Inferior parietal cortex (tissue), 1 donor: Measurements from ENCODE around the gene NPW.

ENCODE experiments used
- DNase-seq: peaks from one replicate; pipeline ENCODE4 v3.0.0-alpha.2; 2016; ENCODE audit errors: extremely low spot score

Gene NPW

DNA sequence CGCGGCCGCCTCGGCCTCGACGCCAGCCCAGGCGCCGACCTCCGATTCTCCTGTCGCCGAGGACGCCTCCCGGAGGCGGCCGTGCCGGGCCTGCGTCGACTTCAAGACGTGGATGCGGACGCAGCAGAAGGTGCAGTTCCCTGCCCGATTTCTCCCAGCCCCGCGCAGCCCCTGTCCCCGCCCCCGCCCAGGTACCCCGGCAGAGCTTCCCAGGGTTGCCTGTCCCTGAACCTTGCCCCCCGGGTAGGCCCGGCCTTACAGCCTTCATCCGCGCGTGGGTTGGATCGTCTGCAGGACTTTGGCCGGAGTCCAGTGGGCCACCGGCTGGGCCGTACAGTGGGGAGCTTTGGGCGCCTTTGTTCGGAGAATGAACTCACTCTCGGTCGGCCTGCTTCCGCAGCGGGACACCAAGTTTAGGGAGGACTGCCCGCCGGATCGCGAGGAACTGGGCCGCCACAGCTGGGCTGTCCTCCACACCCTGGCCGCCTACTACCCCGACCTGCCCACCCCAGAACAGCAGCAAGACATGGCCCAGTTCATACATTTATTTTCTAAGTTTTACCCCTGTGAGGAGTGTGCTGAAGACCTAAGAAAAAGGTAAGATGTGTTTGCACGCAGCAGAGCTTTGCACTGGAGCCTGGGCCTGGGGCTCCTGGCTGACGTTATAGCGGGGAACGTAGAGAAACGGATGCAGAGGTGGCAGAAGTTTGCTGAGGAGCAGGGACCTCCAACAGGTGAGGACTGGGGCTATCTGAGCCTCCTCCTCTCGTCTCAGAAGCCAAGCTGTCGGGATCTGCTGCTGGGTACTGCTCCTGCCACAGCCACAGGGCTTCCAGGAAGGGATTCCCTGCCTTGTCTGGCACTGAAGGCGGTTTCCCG is 35.0 kb upstream of the NPW start:
- DNase-seq: no peak

DNA sequence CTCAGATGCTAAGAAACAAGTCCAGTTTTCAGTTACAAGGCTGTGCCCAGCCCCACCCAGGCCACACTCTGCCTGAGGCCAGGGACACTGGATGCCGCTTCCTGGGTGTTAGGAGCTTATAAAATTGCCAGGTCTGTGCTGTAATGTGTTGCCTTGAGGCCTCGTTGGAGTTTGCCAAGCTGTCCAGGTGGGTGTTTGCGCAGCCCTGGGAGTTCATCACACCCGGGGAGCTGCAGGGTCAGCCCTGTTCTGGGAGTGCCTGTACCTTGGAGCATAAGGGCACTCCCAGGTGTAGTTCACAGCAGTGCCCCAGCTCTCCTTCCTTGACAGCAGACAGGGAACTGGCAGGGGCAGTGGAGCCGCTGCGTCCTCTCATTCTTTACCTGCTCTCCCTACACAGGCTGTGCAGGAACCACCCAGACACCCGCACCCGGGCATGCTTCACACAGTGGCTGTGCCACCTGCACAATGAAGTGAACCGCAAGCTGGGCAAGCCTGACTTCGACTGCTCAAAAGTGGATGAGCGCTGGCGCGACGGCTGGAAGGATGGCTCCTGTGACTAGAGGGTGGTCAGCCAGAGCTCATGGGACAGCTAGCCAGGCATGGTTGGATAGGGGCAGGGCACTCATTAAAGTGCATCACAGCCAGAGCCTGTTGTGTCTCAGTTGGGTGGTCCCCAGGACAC is 34.0 kb upstream of the NPW start:
- no peak for DNase-seq

DNA sequence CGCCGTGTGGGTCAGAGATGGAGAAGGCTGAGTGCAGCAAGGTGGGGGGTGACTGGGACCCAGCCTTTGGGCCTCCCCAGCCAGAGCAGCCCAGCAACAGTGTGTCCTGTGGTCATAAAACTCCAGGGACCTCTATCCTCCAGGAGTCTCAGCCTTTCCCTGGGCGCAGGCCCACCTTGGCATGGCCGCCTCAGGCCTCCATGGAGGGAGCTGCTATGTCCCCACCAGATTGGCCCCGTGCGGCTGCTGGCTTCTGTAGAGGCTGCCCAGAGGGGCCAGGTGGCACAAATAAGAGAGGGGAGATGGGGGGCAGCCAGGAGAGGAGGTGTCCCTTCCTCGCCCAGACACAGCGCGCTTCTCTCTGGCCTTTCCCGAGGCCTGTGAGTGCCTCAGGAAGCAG is 32.4 kb upstream of the NPW start:
- no peak for DNase-seq

DNA sequence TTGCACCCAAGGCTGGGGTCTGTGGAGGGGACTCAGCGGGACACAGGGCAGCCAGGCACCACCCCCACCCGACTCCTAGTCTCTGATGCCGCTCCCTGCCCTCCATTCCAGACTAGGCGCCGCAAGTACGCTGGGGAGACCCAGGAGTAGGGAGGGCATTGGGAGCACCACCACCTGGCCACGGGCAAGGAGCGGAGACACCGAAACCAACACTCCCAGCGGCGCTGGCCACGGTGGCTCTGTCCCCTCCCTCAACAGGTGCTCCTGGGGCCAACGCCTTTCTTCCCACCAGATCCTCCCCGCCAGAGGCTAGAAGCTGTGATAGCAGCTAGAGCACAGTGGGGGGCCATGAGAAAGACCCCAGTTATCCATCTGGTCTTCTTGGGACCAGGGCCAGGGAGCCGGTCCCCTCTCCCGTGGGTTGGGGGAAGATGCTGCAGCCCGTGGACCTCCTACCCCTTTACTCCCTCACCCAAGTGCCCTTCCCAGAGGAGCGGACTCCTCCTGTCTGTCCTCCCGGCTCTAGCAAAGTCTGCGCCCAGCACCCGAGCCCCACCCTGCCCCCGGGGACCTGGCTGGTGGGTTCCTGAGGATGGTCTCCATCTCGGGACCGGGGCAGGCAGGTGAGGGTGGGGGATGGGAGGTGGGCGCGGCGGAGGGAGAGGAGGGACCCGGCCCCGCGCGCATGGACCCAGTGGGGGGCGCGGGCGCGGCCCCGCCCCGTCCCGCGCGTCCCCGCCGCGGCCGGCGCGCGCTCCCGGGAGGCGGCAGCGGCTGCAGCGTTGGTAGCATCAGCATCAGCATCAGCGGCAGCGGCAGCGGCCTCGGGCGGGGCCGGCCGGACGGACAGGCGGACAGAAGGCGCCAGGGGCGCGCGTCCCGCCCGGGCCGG is 30.1 kb upstream of the NPW start, which contains the start of gene SYNGR3:
TSS of gene SYNGR3 (plus strand) at position 762 of the 892 bp plus-strand sequence. CDS start 133 bp downstream, outside the sequence.
- no peak for DNase-seq

DNA sequence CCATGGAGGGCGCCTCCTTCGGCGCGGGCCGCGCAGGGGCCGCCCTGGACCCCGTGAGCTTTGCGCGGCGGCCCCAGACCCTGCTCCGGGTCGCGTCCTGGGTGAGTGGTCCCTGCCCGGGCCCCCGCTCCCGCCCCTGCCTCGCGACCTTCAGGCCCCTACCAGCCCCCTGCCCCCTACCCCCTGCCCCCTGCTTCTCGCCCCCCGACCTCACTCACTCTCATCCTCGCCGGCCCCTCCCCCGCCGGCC is 29.6 kb upstream of the NPW start:
- no peak for DNase-seq

DNA sequence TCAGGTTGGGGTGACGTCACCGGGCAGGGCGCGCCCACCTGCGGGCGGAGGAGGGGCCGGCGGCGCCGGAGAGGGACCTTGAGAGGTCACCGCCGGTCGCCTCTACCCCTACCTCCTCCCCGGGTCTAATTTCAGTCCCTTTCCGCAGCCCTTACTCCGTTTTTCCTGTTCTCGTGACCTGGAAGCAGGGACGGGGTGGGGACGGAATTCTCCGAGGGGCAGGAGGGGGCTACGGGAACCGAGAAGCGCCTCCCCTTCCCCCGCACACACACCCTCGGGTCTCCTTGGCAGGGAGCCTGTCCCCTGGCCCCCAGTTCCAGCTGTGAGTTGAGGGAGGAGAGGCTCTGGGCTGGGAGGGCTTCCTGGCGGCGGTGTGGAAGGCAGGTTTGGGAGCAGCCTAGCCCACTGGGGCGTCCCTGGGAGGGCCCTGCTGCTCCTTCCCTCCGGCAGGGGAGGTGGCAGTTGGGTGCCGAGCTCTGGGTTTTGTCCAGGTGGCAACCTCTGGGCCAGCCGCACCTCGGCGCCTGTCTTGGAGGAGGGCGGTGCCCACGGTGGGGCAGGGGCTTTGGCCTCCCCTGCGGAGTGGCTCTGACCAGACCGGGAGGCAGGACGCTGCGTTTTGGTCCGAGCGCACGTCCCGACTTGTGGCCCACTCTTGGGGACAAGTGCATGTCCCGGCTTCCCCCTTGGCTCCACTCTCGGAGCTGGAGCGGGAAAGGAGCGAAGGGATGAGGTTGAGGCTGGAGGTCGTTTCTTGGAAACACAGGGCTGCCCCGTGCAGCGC is 29.0 kb upstream of the NPW start:
- no peak for DNase-seq

DNA sequence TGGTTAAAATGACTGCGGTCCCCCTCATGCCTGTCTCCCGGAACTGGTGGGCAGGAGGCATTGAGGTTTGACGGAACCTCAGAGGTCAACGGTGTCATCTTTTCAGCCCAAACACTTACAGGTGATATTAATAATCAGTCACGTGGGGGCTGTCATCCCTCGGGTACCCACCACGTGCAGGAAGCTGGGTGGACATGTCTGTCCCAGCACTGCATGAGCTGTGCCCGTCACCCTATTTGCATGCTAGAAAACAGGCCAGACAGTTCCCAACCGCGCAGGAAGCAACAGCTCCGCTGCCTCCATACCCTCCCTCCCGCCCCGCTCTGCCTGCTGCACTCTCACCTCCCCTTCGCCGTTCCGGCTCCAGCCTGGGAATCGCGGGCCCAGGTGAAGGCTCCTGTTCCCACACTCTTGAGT is 28.4 kb upstream of the NPW start:
- DNase-seq: no peak

DNA sequence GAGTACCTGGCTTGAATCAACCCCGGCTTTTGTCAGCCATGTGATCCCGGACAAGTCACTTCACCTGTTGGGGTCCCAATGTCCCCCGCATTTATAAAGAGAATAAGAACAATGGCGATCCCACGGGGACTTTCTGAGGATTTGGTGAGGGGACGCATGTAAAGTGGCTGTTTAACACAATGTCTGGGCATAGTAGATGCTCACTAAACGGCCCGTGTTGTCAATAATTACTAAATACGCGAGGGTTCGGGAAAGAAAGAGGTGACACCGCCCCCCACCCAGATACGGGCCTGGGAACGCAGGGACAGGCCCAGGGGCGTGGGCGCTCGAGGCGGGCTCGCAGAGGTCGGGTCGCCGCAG is 28.0 kb upstream of the NPW start:
- no peak for DNase-seq

DNA sequence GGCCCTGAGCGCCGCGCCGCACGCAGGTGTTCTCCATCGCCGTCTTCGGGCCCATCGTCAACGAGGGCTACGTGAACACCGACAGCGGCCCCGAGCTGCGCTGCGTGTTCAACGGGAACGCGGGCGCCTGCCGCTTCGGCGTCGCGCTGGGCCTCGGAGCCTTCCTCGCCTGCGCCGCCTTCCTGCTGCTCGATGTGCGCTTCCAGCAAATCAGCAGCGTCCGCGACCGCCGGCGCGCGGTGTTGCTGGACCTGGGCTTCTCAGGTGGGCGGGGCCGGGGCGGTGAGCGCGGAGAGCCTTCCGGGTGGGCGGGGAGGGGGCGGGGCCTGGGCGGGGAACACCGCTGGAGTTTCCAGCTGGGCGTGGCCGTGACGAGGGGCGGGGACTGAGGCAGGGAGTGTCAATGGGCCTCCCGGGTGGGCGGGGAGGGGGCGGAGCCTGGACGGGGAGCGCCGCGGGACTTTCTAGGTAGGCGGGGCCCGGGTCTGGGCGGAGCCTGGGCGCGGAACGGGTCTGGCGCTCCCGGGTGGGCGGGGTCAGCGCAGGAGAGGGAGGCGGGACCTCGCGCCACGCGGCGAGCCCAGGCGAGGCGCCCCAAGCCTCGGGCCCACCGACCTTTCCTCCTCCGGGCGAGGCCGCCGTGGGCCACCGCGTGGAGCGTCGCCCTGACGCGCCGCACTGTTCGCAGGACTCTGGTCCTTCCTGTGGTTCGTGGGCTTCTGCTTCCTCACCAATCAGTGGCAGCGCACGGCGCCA is 27.5 kb upstream of the NPW start:
- peak; percentile 69 for DNase-seq

DNA sequence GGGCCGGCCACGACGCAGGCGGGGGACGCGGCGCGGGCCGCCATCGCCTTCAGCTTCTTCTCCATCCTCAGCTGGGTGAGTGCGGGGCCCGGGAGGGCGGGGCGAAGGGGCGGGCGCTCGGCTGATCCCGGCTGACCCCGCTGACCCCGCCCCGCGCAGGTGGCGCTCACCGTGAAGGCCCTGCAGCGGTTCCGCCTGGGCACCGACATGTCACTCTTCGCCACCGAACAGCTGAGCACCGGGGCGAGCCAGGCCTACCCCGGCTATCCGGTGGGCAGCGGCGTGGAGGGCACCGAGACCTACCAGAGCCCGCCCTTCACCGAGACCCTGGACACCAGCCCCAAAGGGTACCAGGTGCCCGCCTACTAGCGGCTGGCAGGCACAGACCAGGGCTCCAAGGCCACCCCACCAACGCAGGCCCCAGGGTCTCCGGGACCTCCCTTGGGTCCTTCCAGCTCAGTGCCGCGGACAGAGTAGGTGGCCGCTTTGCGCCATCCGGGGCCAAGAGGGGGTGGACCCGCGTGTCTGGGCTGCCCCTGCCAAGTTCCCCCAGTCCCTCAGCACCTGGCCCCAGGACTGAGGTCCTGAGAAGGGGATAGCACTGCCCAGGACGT is 26.8 kb upstream of the NPW start:
- no peak for DNase-seq

DNA sequence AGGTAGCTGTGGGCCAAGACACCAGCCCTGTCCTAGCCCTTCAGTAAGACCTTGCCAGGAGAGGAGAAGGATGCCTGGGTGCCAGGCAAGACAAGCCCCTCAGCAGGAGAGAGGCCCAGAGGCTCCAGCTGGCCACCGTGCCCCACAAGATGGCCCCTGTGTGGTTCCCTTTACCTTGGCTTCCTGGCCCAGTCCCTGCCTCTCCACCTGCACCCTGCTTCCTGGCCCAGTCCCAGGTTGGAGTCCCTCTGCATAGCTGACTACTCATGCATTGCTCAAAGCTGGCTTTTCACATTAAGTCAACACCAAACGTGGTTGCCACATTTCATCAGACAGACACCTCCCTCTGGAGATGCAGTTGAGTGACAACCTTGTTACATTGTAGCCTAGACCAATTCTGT is 25.9 kb upstream of the NPW start:
- DNase-seq: no peak

DNA sequence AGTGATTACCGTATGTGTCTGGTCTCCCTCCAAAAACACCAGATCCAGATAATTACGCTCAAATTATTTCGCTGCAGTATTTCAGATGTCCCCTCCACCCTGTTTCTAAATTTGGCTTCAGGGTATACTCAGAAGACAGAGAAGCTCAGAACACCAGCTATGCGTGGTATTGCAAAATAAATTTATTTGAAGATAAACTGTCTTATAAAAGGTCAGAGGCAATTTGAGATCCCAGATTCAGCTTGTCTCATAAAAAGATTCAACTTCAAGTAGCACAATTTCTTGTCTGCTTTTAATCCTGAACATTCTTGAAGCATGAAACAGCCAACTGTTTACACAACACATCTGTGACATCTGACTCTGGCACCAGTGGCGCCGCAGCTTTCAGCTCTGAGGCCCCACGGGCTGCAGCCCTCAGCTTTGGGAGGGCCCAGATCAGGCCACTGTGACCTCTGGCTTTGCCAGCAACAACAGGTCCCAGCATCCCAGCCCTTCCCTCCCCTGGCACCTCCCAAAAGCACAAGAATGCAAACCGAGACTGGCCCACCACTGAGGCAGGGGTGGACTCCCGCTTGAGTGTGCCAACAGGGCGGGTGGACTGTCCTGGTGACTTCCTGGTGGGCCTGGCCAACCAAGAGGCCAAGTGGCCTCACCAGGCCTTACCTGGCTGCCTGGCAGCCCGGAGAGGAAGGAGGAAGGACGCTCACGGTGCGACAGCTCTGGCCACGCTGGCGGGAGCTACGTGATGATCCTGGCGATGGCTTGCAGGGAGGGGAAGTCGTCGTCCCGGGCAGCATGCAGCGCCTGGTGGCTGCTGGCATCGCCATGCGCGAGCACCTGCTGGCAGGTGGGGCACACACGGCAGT is 21.9 kb upstream of the NPW start:
- DNase-seq: no peak

DNA sequence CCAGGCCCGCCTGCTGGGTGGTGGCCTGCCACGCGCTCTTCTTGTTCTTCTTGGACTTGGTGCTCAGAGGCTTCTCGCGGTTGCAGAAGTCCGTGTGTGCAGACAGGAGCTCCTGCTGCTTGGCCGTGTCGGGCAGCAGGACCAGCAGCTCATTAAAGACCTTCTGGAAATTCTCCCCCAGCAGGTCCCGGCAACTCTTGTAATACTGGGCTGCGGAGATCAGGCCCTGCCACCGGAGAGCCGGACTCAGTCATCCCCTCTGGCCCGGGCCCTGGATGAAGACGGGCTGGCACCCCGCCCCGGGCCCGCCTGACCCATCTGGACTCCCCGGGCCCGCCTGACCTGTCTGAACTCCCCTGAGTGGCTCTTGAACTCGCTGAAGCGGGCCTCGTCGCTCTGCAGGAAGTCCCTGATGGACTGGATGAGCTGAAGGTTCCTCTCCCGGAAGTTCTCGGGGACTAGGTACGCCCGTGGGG is 21.2 kb upstream of the NPW start:
- no peak for DNase-seq

DNA sequence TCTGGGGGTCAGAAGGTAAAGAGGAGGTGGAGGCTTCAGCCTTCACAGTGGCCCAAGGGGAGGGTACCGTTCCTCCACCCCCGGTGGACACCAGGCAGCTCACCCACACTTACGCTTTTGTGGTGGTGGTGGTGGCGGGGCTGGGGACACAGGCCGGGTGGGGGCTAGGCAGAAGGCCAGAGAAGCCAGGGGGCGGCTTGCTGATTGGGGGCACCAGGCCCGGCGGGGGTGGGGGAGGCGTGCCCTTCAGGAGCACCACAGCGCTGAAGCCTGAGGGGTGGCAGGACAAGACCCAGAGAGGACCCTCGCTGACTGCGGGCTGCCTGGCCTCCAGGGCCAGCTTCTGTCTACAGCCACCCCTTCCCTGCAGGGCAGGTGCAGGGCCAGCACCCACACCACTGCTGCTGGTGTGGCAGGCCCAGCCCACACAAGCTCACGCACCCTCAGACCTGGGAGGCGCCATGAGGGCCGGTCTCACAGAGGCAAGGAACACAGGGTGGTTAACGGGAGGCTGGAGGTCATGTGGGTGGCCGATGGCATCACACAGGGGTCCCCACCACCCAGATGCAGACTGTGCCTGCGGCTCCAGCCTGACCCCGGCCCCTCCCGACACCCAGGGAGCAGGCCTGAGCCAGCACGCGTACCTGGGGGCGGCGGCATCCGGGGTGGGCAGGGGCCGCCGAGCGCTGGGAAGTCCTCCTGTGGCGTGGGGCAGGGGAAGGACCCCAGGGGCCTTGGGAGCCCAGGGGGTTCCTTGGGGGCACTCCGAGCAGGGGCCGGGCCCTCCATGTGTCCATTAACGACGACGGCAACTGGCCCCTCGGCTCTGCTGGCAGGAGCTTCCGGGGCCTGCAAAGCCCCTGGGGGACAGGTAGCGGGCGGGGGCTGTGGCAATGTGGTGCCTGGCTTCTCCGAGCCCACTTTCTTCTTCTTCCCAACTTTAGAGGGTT is 20.5 kb upstream of the NPW start:
- DNase-seq: no peak

DNA sequence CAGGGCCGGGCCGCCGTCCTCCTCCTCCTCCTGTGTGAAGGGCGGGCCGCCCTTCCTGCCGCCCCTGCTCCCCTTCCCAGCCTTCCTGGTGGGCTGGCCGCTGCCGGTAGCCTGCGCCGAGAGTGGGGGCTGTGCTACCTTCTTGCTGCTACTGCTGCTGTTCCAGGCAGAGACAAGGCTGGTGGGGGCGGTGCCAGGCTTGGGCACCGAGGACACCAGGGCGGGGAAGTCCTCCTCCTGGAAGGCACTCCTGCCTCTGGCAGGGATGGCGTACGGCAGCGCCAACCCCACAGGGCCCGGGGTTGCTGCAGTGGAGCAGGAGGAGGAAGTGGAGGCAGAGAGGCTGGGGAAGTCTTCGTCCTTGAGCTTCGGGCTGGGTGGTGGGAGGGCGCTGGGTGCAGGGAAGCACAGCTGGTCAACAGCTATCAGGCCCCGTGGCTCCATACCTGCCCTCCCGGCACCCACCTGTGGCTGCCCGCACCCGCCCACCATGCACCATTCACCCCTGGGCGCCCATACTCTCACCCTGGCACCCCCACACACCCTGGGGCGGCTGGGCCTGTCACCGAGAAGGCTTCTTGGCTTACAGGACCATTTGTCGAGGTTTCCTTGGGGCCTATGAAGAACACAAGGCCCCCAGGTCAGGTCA is 19.6 kb upstream of the NPW start:
- no peak for DNase-seq

DNA sequence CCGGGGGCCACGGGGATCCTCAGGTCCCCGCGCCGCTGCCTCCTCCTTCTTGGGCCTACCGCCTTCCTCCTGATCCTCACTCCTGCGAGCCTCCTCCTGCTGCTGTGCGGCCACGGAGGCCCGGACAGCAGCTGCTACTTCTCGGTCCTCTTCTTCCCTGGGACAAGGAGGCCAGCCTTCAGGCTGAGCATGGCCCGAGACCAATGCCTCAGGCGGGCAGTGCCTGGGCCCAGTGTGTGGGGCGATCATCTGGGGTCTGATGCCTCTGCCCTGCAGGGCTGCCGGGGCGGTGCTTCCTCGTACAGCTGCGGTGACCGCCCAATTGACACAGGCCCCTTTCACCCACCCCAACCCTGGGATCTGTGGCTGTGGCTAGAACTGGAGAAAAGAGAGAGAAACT is 18.6 kb upstream of the NPW start:
- DNase-seq: no peak

DNA sequence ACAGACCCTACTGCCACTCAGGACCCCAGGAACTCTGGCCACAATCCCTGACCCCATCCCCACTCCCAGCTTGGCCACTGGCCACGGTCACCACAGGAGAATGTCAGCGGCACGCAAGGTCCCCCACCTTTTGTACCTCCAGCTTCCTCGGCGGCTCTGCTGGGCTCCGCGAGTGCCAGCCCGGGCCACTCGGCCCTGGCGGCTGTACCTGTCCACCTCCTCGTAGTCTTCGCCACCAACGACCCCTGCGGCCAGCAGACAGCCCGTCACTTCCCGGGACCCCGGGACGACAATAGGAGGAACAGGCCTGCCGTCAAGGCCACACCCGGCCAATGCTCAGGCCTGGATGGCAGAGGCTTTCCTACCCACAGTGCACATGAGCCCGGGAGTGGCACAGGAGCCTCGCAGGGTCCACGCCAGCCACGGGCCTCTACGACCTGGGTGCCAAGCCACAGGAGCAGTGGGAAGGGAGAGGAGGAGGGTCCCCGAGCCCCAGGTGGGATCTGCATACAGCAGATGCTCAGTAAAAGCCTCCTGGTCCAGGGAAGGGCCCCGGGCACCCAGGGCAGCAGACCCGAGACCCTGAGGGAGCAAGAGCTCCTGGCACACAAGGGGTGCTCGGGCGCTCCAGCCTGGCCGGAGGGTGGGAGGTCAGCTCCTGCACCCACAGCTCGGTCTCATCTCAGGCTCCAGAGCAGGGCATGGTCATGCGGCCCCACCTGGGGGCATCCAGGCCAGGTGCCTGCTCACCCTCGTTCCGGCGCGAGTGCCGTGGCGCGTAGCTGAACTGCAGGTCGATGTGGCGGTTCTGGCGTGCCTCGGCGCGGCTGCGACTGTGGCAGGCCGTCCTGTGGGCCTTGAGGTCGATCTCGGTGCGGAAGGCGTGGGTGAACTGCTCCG is 17.9 kb upstream of the NPW start:
- no peak for DNase-seq
